ENCODE results near the gene LYPD3.
A peak's percentile ranks its signal among the peaks of the same experiment; 100 is the strongest.

LYPD3 gene

GRCh38 chr19:43501661-43502418 lies 36.4 kb upstream of the LYPD3 start:
- Mint-ChIP-seq H3K9me3 (no peaks in the 10 kb centered on the region), H3K36me3 (ENCODE audit: insufficient read depth) (peaks cover 19% of the 10 kb centered on the region), H3K4me1 (peaks cover 33% of the 10 kb centered on the region), H3K27me3 (no peaks in the 10 kb centered on the region), H3K4me3 (no peak overlapping the region), H3K27ac (ENCODE audit: low read depth) (no peak overlapping the region)
- ATAC-seq (replicated peaks; ENCODE audit: extremely low read depth, poor library complexity, severe bottlenecking) (no peak), DNase-seq (ENCODE audit: low spot score in 2 of 2) (no peak)

- DNase-seq (ENCODE audit: low spot score in 2 of 2) = no peak
- no peak overlapping the region for H3K27ac Mint-ChIP-seq (ENCODE audit: low read depth)
- H3K27me3 Mint-ChIP-seq = no peaks in the 10 kb centered on the region
- no peak overlapping the region for H3K4me3 Mint-ChIP-seq
- H3K4me1 Mint-ChIP-seq = peaks cover 27% of the 10 kb centered on the region
- peaks cover 20% of the 10 kb centered on the region for H3K36me3 Mint-ChIP-seq (ENCODE audit: insufficient read depth)
- no peak for ATAC-seq (replicated peaks; ENCODE audit: extremely low read depth, poor library complexity, severe bottlenecking)
- no peaks in the 10 kb centered on the region for H3K9me3 Mint-ChIP-seq
Observed at GRCh38 chr19:43499042-43499441, 33.6 kb upstream of the LYPD3 start.

- Mint-ChIP-seq H3K4me3 (no peak overlapping the region), H3K9me3 (no peaks in the 10 kb centered on the region), H3K4me1 (peaks cover 23% of the 10 kb centered on the region), H3K27me3 (no peaks in the 10 kb centered on the region), H3K36me3 (ENCODE audit: insufficient read depth) (peaks cover 20% of the 10 kb centered on the region), H3K27ac (ENCODE audit: low read depth) (peak overlapping the region; percentile 54)
- ATAC-seq (replicated peaks; ENCODE audit: extremely low read depth, poor library complexity, severe bottlenecking) = no peak
- DNase-seq (ENCODE audit: low spot score in 2 of 2) = no peak
Observed at GRCh38 chr19:43498233-43498842, 32.9 kb upstream of the LYPD3 start.

GRCh38 chr19:43496960-43497359 lies 31.6 kb upstream of the LYPD3 start:
- H3K4me1 Mint-ChIP-seq = peaks cover 10% of the 10 kb centered on the region
- no peak overlapping the region for H3K27ac Mint-ChIP-seq (ENCODE audit: low read depth)
- H3K4me3 Mint-ChIP-seq = no peak overlapping the region
- peaks cover 17% of the 10 kb centered on the region for H3K36me3 Mint-ChIP-seq (ENCODE audit: insufficient read depth)
- no peak for DNase-seq (ENCODE audit: low spot score in 2 of 2)
- no peaks in the 10 kb centered on the region for H3K9me3 Mint-ChIP-seq
- no peak for ATAC-seq (replicated peaks; ENCODE audit: extremely low read depth, poor library complexity, severe bottlenecking)
- no peaks in the 10 kb centered on the region for H3K27me3 Mint-ChIP-seq

- Mint-ChIP-seq H3K36me3 (ENCODE audit: insufficient read depth) (peaks cover 16% of the 10 kb centered on the region), H3K9me3 (no peaks in the 10 kb centered on the region), H3K4me3 (no peak overlapping the region), H3K4me1 (peaks cover 10% of the 10 kb centered on the region), H3K27me3 (no peaks in the 10 kb centered on the region), H3K27ac (ENCODE audit: low read depth) (no peak overlapping the region)
- DNase-seq (ENCODE audit: low spot score in 2 of 2) = no peak
- ATAC-seq (replicated peaks; ENCODE audit: extremely low read depth, poor library complexity, severe bottlenecking) = no peak
Observed at GRCh38 chr19:43495082-43495481, 29.7 kb upstream of the LYPD3 start.

GRCh38 chr19:43490759-43491158 lies 25.4 kb upstream of the LYPD3 start:
- Mint-ChIP-seq H3K4me1 (no peaks in the 10 kb centered on the region), H3K36me3 (ENCODE audit: insufficient read depth) (peaks cover 10% of the 10 kb centered on the region), H3K4me3 (no peak overlapping the region), H3K27me3 (no peaks in the 10 kb centered on the region), H3K9me3 (no peaks in the 10 kb centered on the region), H3K27ac (ENCODE audit: low read depth) (no peak overlapping the region)
- DNase-seq (ENCODE audit: low spot score in 2 of 2) = no peak
- no peak for ATAC-seq (replicated peaks; ENCODE audit: extremely low read depth, poor library complexity, severe bottlenecking)

- Mint-ChIP-seq H3K9me3 (no peaks in the 10 kb centered on the region), H3K27me3 (no peaks in the 10 kb centered on the region), H3K4me3 (no peak overlapping the region), H3K4me1 (no peaks in the 10 kb centered on the region), H3K27ac (ENCODE audit: low read depth) (no peak overlapping the region), H3K36me3 (ENCODE audit: insufficient read depth) (peaks cover 6% of the 10 kb centered on the region)
- DNase-seq (ENCODE audit: low spot score in 2 of 2) (no peak), ATAC-seq (replicated peaks; ENCODE audit: extremely low read depth, poor library complexity, severe bottlenecking) (no peak)
Observed at GRCh38 chr19:43489979-43490599, 24.7 kb upstream of the LYPD3 start.

GRCh38 chr19:43489310-43489709 lies 23.9 kb upstream of the LYPD3 start:
- H3K36me3 Mint-ChIP-seq (ENCODE audit: insufficient read depth) = peaks cover 6% of the 10 kb centered on the region
- DNase-seq (ENCODE audit: low spot score in 2 of 2) (no peak), ATAC-seq (replicated peaks; ENCODE audit: extremely low read depth, poor library complexity, severe bottlenecking) (no peak)
- no peak overlapping the region for H3K4me3 Mint-ChIP-seq
- H3K4me1 Mint-ChIP-seq = no peaks in the 10 kb centered on the region
- H3K9me3 Mint-ChIP-seq = no peaks in the 10 kb centered on the region
- no peak overlapping the region for H3K27ac Mint-ChIP-seq (ENCODE audit: low read depth)
- no peaks in the 10 kb centered on the region for H3K27me3 Mint-ChIP-seq

- no peak overlapping the region for H3K4me3 Mint-ChIP-seq
- no peak overlapping the region for H3K27ac Mint-ChIP-seq (ENCODE audit: low read depth)
- H3K36me3 Mint-ChIP-seq (ENCODE audit: insufficient read depth) = peaks cover 6% of the 10 kb centered on the region
- H3K9me3 Mint-ChIP-seq = no peaks in the 10 kb centered on the region
- ATAC-seq (replicated peaks; ENCODE audit: extremely low read depth, poor library complexity, severe bottlenecking) (no peak), DNase-seq (ENCODE audit: low spot score in 2 of 2) (no peak)
- no peaks in the 10 kb centered on the region for H3K4me1 Mint-ChIP-seq
- no peaks in the 10 kb centered on the region for H3K27me3 Mint-ChIP-seq
Observed at GRCh38 chr19:43488179-43488578, 22.8 kb upstream of the LYPD3 start.

GRCh38 chr19:43486412-43486811 lies 21.0 kb upstream of the LYPD3 start:
- DNase-seq (ENCODE audit: low spot score in 2 of 2) = no peak
- Mint-ChIP-seq H3K4me3 (no peak overlapping the region), H3K9me3 (no peaks in the 10 kb centered on the region), H3K4me1 (no peaks in the 10 kb centered on the region), H3K36me3 (ENCODE audit: insufficient read depth) (peaks cover 8% of the 10 kb centered on the region), H3K27me3 (no peaks in the 10 kb centered on the region), H3K27ac (ENCODE audit: low read depth) (no peak overlapping the region)
- no peak for ATAC-seq (replicated peaks; ENCODE audit: extremely low read depth, poor library complexity, severe bottlenecking)

- H3K4me3 Mint-ChIP-seq = no peak overlapping the region
- no peaks in the 10 kb centered on the region for H3K27me3 Mint-ChIP-seq
- DNase-seq (ENCODE audit: low spot score in 2 of 2) (no peak), ATAC-seq (replicated peaks; ENCODE audit: extremely low read depth, poor library complexity, severe bottlenecking) (no peak)
- H3K36me3 Mint-ChIP-seq (ENCODE audit: insufficient read depth) = peaks cover 8% of the 10 kb centered on the region
- H3K27ac Mint-ChIP-seq (ENCODE audit: low read depth) = no peak overlapping the region
- no peaks in the 10 kb centered on the region for H3K4me1 Mint-ChIP-seq
- H3K9me3 Mint-ChIP-seq = no peaks in the 10 kb centered on the region
Observed at GRCh38 chr19:43485951-43486350, 20.5 kb upstream of the LYPD3 start.

- H3K27ac Mint-ChIP-seq (ENCODE audit: low read depth) = no peak overlapping the region
- DNase-seq (ENCODE audit: low spot score in 2 of 2) = no peak
- no peaks in the 10 kb centered on the region for H3K4me1 Mint-ChIP-seq
- ATAC-seq (replicated peaks; ENCODE audit: extremely low read depth, poor library complexity, severe bottlenecking) = no peak
- H3K36me3 Mint-ChIP-seq (ENCODE audit: insufficient read depth) = peaks cover 12% of the 10 kb centered on the region
- no peaks in the 10 kb centered on the region for H3K27me3 Mint-ChIP-seq
- no peaks in the 10 kb centered on the region for H3K9me3 Mint-ChIP-seq
- H3K4me3 Mint-ChIP-seq = no peak overlapping the region
Observed at GRCh38 chr19:43483281-43483680, 17.9 kb upstream of the LYPD3 start.

- Mint-ChIP-seq H3K4me1 (no peaks in the 10 kb centered on the region), H3K4me3 (no peak overlapping the region), H3K27me3 (no peaks in the 10 kb centered on the region), H3K9me3 (no peaks in the 10 kb centered on the region), H3K27ac (ENCODE audit: low read depth) (no peak overlapping the region), H3K36me3 (ENCODE audit: insufficient read depth) (peaks cover 10% of the 10 kb centered on the region)
- ATAC-seq (replicated peaks; ENCODE audit: extremely low read depth, poor library complexity, severe bottlenecking) (no peak), DNase-seq (ENCODE audit: low spot score in 2 of 2) (no peak)
Observed at GRCh38 chr19:43482193-43482592, 16.8 kb upstream of the LYPD3 start.
